Left renal pelvis (tissue), 4 donors: Measurements from ENCODE around the gene SEMA4D. TPM values are rescaled to one million over a fixed set of nuclear protein-coding genes. Genes with fewer than 3 reads are reported as not detected.

Source experiments
- DNase-seq, 4 donors: peaks; one replicate each; pipeline ENCODE4 v3.0.0-alpha.2; 2013; ENCODE audit warnings: low read depth in 4 of 4, low spot score in 3 of 4
- polyA plus RNA-seq, 4 donors: library from polyadenylated mRNA; unstranded; fragments of 120-200 nt; gene quantifications; one replicate each; pipeline ENCODE4 v1.2.1, GENCODE V29; 2013; ENCODE audit not compliant: insufficient read length in 4 of 4

The SEMA4D gene
- polyA plus RNA-seq, 4 donors: 13.5 to 61.3 (median 45.4) TPM

- no peak for DNase-seq
Observed at GRCh38 chr9:89502671-89503070, 4.8 kb upstream of the SEMA4D start.

- no peak for DNase-seq
Observed at GRCh38 chr9:89502038-89502601, 4.2 kb upstream of the SEMA4D start.

GRCh38 chr9:89501311-89501898 lies 3.5 kb upstream of the SEMA4D start:
- no peak for DNase-seq

GRCh38 chr9:89500008-89500407 lies 2.1 kb upstream of the SEMA4D start:
- no peak for DNase-seq

- DNase-seq: no peak
Observed at GRCh38 chr9:89498852-89499480, 1.1 kb upstream of the SEMA4D start.

- no peak for DNase-seq
Observed at GRCh38 chr9:89497257-89497963, 503 bp downstream of the SEMA4D start.

GRCh38 chr9:89496645-89497256 lies 1.2 kb downstream of the SEMA4D start:
- DNase-seq: no peak

- no peak for DNase-seq
Observed at GRCh38 chr9:89495824-89496560, 1.9 kb downstream of the SEMA4D start.

- DNase-seq: no peak
Observed at GRCh38 chr9:89494199-89494598, 3.7 kb downstream of the SEMA4D start.

GRCh38 chr9:89493671-89494070 lies 4.2 kb downstream of the SEMA4D start:
- no peak for DNase-seq

GRCh38 chr9:89493181-89493580 lies 4.7 kb downstream of the SEMA4D start:
- DNase-seq: no peak

- no peak for DNase-seq
Observed at GRCh38 chr9:89492586-89492985, 5.3 kb downstream of the SEMA4D start.

GRCh38 chr9:89491694-89492093 lies 6.2 kb downstream of the SEMA4D start:
- no peak for DNase-seq

GRCh38 chr9:89489548-89490530 lies 8.1 kb downstream of the SEMA4D start:
- no peak for DNase-seq

GRCh38 chr9:89488936-89489335 lies 9.0 kb downstream of the SEMA4D start:
- DNase-seq: no peak

- no peak for DNase-seq
Observed at GRCh38 chr9:89488131-89488530, 9.8 kb downstream of the SEMA4D start.

- no peak for DNase-seq
Observed at GRCh38 chr9:89486681-89487080, 11.2 kb downstream of the SEMA4D start.

GRCh38 chr9:89484475-89485404 lies 13.2 kb downstream of the SEMA4D start:
- DNase-seq: no peak
